MV-4-11 (cell line): ENCODE measurements around the gene NUP210.

ENCODE experiments used
- DNase-seq: peaks from one replicate; lab custom pipeline; 2025; lab: John Stamatoyannopoulos, UW

NUP210 gene

DNA sequence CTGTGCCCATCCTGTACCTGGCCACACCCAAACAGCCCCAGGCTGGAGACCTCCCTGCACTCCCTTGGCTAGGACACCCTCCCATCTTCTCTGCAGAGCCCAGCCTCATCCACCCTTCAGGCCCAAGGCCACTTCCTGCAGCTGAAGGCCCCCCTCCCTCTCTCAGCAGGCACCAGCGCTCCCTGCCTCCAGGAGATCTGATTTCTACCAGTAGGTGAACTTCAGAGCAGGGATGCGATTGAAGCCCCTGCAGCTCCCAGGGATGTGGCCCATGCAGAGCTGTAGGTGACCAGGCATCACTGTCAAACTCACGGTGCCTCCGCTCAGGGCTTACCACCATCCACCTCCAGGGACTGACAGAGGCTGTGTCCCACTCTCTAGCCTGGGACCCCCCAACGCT lies 96.3 kb downstream of the NUP210 start:
- DNase-seq: no peak

DNA sequence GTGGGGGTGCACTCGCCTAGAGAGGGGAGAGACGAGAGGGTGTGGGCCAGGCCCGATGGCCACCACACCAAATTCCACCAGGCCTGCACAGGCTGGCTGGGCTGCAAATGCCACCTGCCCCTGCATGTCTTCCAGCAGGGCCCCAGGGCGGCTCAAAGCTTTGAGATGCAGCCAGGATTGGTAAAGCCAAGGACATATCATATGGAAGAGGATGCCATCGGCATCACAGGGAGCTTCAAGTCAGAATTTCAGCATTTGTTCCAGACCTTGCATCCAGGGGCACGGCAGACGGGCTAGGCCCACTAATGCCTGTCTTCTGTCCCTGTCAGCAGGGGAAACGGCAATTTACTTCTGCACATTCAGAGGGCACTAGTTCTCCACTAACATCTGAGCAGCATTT lies 97.8 kb downstream of the NUP210 start:
- DNase-seq: no peak

DNA sequence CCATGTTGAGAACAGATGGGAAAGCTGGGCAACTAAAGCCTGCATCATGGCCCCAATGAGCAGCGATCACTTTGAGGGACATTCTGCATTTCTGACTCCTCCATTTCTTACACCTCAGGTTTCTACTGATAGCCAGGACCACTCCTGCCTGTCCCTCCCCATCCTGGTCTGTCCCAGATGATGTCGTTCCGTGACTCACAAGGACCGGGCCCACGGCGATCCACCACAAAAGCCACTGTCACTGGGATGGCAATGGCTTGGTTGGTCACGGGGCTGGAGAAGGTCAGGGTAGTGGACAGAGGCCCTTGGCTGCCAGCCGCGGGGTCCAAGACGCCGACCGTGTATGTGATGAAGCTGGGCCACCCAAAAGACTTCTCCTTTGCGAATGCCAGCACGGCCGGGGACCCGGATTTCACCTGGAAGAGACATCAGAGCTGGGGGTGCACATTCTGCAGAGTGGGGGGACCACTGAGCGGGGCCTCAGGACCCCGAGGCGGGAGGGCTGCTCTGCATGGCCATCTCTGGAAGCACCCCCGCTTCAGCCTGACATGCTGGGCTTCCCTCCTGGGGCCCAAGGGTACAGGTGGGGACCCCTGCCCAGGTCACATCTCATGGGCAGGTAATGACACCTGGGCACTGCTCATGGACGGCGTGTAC lies 100.4 kb downstream of the NUP210 start:
- DNase-seq: no peak

DNA sequence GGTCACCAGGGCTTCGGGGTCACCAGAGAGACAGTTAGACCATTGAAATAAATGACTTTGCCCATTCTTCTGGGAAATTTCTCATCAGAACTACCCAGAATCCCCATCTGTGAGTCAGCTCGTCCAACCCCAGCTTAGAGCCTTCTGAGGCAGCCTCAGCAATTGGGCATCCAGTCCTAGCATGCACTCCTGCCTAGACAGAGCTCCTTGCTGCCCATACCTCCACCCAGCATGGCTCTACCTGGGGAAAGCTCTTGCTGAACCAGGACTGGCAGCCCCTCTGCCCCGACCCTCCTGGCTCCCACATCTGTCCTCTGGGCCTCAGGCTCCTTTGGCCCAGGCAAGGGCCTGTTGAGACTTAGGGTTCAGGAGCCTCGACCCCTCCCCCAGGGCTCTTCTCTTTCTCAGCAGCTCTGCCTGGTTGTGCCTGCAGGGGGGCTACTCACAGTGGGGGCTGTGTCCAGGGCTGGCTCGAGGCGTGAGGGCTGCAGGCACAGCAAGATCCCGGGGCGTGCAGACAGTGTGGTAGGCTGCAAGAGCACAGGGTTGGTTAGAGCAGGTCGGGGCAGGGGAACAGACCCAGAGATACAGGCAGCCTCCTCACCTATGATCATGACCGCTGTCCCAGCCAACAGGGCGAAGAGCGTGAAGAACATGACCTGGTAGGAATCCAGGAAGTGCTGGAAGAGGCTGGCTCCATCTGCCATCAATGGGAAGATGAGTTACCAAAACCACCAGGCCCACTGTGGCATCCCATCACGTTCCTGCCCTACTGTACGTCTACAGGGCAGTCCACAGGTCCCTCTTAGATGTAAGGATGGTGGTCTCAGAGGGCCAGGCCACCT lies 101.3 kb downstream of the NUP210 start:
- DNase-seq: no peak

DNA sequence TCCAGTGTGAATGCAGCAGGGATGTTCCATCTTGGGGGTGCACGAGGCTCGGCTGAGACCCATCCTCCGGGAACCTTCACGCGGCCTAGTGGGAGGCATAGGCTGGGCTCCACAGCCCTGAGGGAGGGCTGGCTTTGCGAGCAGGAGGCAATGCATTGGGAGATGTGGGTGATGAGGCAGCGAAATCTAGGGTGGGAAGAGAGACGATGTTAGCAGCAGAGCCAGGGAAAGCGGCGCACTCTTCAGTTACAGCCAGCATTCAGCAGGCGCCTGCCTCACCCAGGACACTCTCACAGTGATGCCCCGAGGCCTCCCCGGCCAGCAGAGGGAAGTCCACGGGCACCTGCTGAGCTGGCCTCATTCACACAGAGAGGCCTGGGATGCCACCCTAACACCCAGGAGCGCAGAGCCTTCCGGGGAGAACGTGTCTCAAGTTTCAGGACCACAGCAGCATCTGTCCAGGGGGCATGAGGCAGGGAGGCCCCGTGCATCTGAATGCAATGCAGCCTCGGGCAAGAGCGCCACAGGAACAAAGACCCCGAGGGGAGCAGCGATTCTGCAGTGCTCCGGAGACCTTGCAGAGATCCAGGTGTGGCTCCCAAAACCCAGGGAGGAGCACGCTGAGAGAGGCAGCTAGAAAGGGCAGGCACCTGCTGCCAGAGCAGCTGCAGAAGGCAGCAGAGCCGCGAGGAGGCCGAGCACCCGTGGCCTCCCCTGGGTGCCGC lies 102.4 kb downstream of the NUP210 start:
- DNase-seq: no peak

DNA sequence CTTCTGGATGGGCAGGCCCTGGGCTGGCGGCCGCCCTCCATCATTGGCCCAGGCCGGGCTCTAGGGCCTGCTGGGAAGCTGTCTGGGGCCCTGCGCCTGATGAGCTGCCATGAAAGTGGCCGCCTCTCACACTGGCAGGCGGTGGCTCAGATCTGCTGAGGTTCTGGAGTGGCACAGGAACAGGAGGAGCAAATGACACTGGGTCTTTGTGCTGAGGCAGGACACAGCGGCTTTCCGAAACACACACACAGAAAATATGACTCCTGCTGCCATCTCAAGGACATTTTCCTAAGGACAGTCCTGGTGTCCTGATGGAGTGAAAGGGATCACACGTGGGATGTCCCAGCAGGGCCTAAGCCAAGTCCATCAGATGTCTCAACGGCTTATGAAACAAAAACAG lies 103.5 kb downstream of the NUP210 start:
- no peak for DNase-seq

DNA sequence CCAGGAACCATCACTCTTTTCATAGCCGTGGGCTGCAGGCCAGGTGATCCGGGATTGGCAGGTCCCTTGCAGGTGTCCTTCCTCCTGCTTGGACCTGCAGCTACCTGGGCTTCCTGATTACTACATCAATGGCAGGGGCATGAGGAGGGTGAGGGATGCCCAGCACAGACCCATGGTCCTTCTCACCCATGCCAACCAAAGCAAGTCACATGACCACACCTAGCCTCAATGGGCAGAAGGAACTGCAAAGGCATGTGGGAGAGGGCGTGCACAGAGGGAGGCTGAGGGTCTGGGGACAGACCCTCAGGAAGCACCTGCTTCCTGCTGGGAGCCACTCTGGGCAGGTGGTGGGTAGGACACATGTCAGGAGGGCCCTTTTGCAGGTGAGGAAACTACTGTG lies 105.2 kb downstream of the NUP210 start:
- no peak for DNase-seq

DNA sequence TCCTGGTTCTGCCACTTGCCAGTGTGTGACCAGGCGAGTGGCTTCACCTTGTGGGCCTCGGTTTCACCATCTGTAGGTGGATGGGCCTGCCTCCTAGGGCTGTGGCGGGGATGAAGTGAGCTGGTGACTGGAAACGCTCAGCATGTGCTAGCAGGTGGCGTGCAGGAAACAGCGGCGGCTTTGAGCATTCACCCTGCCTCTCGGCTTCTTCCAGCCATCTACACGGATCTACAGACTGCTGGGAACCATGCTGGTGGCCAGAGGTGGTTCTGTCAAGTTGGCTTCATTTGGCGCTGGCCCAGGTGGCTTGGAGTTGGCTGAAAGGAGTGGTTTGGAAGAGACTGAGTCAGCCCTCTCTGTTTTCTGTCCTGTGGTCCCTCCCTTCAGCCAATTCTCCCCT lies 106.3 kb downstream of the NUP210 start:
- DNase-seq: no peak

DNA sequence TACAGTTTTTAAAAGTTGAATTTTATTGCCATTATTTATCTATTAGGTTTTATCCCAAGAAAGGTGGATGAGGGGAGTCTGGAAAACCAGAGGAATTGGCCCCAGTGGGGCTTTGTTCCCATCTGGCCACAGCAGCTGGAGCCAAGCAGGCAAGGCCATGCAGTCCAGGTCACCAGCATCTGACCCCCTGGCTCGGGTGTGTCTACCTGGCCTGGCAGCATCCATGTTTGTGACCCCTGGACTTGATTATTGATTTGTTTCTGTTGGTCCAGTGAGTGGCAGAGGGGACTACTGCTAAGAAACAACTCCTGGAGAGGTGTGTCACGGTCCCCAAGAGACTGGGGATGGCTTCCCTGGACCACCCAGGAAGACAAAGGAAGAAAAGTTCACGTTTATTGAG lies 111.1 kb downstream of the NUP210 start:
- DNase-seq: no peak

DNA sequence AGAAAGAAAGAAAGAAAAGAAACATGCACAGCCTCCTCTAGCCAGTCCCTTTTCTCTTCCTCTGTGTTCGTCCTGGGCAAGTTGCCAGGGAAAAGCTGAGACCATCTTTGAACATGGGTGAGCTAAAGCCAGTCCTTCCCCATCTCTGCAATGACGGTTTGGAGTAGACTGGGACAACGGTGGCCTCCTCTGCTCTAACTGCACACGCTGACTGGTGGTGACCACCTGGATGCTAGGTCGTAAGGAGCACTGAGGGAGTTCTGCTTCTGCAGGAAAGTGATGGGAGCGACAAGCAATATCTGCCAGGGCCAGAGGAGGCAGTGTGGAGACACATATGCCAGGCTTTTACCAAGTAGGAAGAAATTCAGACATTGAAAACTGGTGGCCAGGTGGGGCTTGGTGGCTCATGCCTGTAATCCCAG lies 111.7 kb downstream of the NUP210 start:
- peak; percentile 50 for DNase-seq

DNA sequence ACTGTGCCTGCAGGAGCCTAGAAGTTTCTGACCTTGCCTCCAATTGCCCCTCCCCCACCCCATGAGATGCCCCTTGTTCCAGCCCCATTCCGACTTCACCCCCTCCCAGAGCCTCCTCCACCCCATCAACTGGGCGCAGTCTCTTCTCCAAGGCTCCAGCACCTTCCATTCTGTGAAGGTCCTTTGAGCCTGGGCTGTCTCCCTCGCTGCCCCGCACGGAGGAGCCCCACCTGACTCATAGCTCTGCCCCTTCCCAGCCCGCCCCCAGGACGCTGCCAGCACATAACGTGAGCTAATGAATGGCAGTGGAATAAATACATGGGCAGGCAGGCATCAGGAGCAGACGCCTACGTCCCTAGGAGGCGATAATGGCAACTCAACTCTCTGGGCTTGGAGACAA lies 113.1 kb downstream of the NUP210 start:
- no peak for DNase-seq

DNA sequence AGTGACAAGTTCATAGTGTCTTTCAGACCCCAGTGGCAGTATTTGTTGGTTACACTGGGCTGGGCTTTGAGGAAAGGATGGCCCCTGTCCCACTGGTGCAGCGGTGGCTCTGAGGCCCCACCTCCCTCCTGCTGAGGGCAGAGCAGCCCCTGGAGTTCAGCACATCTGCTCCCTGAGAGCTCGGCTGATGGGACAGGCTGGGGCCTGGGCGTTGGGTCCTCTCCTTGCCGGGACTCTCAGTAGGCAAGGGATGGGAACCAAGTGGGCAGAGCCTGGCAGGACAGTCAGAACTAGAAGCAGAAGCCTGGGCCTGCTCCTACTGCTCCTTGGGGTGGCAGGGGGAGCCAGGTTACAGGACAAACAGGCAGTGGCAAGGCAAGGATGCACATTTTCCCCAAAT lies 114.5 kb downstream of the NUP210 start:
- DNase-seq: no peak

DNA sequence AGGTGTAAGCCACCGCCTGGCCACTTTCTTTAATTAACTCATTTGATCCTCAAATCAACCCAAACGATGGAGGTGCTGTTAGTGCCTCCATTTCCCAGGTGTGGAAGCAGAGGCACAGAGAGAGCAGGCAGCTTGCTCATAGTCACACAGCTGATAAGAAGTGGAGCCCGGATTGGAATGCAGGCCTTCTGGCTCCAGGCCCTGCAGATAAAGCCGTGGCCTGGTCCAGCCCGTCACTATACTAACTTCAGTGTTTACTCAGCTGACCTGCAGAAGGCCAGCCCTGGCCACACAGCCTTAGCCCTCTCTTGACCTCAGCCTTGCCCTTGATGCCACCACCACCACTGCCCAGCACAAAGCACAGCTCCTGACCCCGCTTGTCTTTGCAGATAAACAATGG lies 116.7 kb downstream of the NUP210 start:
- no peak for DNase-seq

DNA sequence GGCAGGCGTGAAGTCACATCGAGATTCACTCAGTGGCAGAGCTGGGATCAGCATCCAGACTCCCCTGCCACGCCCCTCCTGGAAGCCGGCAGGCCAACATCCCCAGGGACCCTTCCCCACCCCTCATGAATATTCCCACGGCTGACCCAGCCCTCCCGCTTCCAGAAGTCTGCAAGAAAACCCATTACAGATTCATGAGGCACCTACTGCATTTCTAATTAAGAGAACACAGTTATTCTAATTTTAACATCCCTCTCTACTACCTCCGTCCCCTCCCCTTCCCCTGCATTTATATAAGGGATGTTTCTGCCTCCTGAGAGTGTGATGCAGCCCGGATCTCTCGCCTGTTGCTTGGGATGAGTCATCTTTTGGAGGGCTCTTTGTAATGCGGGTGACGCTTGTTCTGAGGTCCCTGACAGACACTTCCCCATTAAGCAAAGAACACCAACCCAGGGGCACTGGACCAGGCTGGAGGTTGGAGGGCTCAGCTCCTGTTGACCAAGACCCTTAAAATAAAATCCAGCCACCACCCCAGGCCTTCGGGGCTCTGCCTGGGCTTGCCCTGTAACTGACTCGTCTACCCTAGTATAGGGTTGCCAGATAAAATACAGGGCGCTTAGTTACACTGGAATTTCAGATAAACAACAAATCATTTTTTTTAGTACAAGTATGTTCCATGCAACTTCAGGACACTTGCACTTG lies 118.7 kb downstream of the NUP210 start:
- peak; percentile 88 for DNase-seq

DNA sequence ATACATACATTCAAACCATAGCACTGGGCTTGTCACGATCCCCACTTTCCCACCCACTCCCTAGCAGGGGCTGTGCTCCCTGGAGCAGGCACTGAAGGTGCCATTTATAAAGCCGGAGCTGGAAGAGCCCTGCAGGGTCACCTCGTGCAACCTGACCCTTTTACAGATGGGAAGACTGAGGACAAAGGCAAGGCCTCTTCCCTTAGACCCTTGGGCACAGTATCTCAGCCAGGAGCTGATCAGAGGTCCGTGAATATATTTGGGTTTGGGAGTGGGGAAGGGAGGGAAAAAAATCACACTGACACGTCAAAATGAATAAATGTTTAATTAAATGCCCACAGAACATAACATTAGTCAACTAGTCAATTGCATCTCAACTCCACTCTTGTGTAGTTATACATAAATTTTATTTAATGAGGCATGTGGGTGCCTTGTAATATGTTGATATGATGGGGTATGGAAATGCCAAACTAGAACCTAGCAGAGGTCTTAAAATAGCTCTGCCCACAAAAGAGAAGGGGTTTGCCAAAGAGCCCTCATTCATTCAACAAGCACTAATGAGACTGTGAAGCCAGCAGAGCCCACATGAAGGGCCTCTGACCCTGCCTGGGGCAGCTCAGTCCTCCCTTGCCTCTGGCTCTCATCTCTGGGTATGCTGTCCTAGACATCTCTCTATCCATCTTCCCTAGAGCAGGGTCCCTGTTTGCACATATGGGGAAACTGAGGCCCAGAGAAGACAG lies 119.4 kb downstream of the NUP210 start:
- no peak for DNase-seq

DNA sequence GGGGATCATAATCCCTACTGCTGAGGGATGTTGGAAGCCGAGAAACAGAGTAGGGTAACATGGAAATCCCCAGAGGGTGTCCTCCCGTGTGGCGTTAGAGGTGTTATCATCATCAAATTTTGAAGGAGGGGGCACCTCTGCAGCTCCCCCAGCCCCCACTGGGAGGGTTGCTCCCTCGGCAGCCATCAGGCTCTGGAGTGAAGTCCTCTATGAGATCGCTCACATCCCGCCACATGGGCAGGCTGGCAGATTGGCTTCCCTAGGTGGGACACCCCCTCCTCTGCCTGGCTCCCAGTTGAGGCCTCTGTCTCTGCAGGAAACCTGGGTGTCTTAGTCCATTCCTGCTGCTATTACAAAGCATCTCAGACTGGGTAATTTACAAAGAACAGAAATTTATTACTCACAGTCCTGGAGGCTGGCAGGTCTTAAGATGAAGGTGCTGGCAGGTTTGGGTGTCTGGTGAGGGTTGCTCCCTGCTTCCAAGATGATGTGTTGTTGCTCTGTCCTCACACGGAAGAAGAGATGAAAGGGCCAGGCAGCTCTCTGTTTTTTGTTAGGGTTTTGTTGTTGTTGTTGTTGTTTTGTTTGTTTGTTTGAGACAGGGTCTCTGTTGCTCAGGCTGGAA lies 120.5 kb downstream of the NUP210 start:
- DNase-seq: no peak

DNA sequence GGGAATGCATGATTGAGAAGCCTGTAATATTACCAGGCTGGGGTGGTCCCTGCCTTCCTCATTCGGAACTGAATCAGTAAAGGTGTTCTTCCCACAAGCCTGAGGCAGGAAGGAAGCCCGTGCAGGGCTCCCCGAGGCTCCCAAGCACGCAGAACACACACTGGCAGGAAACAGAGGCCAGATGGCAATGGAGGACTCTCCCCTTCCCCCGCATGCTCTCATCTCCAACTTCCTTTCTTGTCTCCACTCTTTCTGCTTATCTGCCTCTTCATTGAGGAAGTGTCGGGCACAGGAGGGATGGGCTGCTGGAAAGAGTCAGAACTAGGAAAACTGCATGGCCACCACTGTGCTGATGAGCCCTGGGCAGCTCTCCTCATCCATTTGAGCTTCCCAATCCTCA lies 123.5 kb downstream of the NUP210 start:
- DNase-seq: peak; percentile 66

DNA sequence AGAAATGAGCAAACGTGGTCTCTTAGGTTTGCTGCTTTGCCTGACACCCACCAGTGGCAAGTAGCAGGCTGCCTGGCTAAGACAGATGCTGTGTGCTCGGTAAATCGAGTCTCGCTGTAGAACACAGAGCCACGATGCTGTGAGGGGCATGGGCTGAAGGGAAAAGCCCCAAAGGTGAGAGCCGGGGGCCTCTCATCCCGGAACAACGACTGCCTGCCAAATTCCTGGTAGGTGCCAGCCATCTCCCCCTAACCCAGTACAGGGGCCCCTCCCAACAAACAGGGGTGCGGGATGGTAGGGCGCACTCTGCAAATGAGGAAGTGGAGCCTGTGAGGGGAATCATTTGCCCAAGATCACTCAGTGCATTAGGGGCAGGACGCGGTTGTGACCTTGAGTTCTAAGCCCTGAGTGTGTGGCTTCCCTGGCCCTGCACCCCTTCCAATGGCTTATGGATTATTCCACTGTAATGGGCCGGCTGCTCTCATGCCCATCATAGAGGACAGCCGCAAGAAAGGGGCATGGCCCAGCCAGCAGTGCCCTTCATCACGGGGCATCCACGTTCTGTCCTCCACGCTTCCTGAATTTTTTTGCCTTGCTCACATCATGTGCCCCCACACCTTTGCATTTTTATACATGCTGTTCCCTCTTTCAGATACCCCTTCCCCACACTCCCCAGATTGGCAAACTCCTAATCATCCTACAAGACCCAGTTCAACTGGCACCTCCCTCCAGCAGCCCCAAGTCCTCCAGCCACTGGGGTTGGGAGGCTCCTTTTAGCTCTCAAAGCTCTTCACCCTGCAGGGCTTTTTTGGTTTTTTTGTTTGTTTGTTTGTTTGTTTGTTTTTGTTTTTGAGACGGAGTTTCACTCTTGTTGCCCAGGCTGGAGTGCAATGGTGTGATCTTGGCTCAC lies 125.4 kb downstream of the NUP210 start:
- DNase-seq: peak; percentile 47

DNA sequence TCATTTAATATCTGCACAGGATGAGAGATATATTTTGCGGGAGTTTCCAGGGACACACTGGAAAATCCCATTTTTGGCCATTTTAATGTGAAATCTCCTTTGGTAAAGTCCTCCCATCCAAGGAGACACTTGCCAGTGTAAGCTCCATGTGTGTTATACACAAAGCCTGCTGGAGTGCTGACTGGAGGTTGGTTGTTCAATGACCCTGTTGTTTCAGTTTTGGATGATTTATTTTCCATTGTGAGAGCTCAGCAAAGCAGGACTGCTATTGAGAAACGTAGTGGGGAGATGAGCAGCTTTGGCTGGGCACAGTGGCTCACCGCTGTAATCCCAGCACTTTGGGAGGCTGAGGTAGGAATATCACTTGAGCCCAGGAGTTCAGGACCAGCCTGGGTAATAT lies 127.7 kb downstream of the NUP210 start:
- DNase-seq: no peak

DNA sequence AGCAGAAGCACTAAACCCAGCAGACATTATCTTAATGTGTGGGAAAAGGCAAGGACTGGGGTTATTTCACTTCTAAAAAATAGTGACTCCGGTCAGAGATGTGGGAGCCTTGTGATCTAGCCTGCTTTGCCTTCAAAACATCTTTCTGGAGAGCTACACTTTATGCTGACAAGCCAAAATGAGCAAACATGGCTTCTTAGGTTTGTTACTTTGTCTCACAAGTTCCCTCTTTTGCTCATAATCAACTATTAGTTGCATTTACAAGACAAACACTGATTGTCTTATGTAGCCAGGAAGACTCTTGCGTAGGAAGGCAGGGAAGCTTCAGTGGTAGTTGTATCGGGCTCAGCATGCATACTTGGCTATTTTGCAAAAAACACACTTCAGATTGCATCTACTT lies 129.2 kb downstream of the NUP210 start:
- DNase-seq: no peak
